HepG2 (cell line): ENCODE measurements around the gene UNG. TPM values are rescaled to one million over a fixed set of nuclear protein-coding genes. Genes with fewer than 3 reads are reported as not detected.

Source experiments
- BCL3 ChIP-seq: sonication (generic); formaldehyde crosslinking; IDR thresholded peaks from 2 replicates; pipeline ENCODE4 v1.5.1; 2020; ENCODE audit warnings: mild to moderate bottlenecking, missing genetic modification reagents, moderate library complexity
- HHEX ChIP-seq: IDR thresholded peaks from 2 replicates; pipeline ENCODE4 v1.6.1; 2016; ENCODE audit warnings: control low read depth
- HNRNPH1 ChIP-seq: fragments of 200-400 bp; formaldehyde crosslinking; optimal IDR thresholded peaks from 2 replicates; pipeline ENCODE3; 2017; ENCODE audit warnings: mild to moderate bottlenecking, low read depth, low read length
- KLF15 ChIP-seq: sonication (generic); formaldehyde crosslinking; IDR thresholded peaks from 2 replicates; pipeline ENCODE4 v1.8.1; 2023; ENCODE audit warnings: borderline replicate concordance, mild to moderate bottlenecking, inconsistent platforms, missing genetic modification reagents, mixed read lengths
- LCORL ChIP-seq, 2 experiments: fragments of 450-650 bp in 1 of 2; sonication (generic) in 1 of 2; formaldehyde crosslinking in 1 of 2; IDR thresholded peaks; 2 replicates each; pipeline versions ENCODE4 v1.5.0 to v1.6.1; 2017 to 2020; ENCODE audit warnings: antibody characterized with exemption in 1 of 2, missing genetic modification reagents in 1 of 2
- MAFF ChIP-seq: IDR thresholded peaks from 2 replicates; pipeline ENCODE4 v1.6.1; 2011; ENCODE audit warnings: low read depth, low read length, improper control_type of control experiment
- MLXIP ChIP-seq: sonication (generic); formaldehyde crosslinking; IDR thresholded peaks from 2 replicates; pipeline ENCODE4 v1.9.0; 2021; ENCODE audit warnings: missing genetic modification reagents, borderline replicate concordance
- NCOA5 ChIP-seq: sonication (generic); formaldehyde crosslinking; IDR thresholded peaks from 2 replicates; pipeline ENCODE4 v1.4.0; 2020; ENCODE audit warnings: missing genetic modification reagents
- POLR2A ChIP-seq, 2 experiments: IDR thresholded peaks; 2 replicates each; pipeline ENCODE4 v1.6.1; 2011; ENCODE audit warnings: low read depth in 2 of 2, low read length in 2 of 2, mild to moderate bottlenecking in 1 of 2, moderate library complexity in 1 of 2; ENCODE audit not compliant: insufficient read depth in 1 of 2
- RARG ChIP-seq: sonication (generic); formaldehyde crosslinking; IDR thresholded peaks from 2 replicates; pipeline ENCODE4 v1.4.0; 2020; ENCODE audit warnings: low read depth, mild to moderate bottlenecking, missing genetic modification reagents
- REXO4 ChIP-seq: sonication (generic); formaldehyde crosslinking; IDR thresholded peaks from 2 replicates; pipeline ENCODE4 v1.8.0; 2022; ENCODE audit warnings: missing genetic modification reagents, mild to moderate bottlenecking, borderline replicate concordance
- TFE3 ChIP-seq: IDR thresholded peaks from 2 replicates; pipeline ENCODE4 v1.6.1; 2016
- THAP7 ChIP-seq: sonication (generic); formaldehyde crosslinking; IDR thresholded peaks from 2 replicates; pipeline ENCODE4 v1.8.1; 2023; ENCODE audit warnings: mild to moderate bottlenecking, missing genetic modification reagents
- TMF1 ChIP-seq: sonication (generic); formaldehyde crosslinking; IDR thresholded peaks from 2 replicates; pipeline ENCODE4 v1.8.1; 2022; ENCODE audit warnings: low read depth, missing genetic modification reagents
- XRCC5 ChIP-seq: fragments of 200-400 bp; formaldehyde crosslinking; optimal IDR thresholded peaks from 2 replicates; pipeline ENCODE3; 2017; ENCODE audit warnings: mild to moderate bottlenecking, low read length
- ZBTB3 ChIP-seq: sonication (generic); formaldehyde crosslinking; IDR thresholded peaks from 2 replicates; pipeline ENCODE4 v1.4.0; 2020; ENCODE audit warnings: low read depth, mild to moderate bottlenecking, moderate library complexity, missing genetic modification reagents, borderline replicate concordance
- ZBTB8A ChIP-seq: sonication (generic); formaldehyde crosslinking; IDR thresholded peaks from 2 replicates; pipeline ENCODE4 v1.4.0; 2020; ENCODE audit warnings: mild to moderate bottlenecking, low read depth, missing genetic modification reagents, borderline replicate concordance
- ZFP91 ChIP-seq: sonication (generic); formaldehyde crosslinking; IDR thresholded peaks from 2 replicates; pipeline ENCODE4 v1.9.0; 2022; ENCODE audit warnings: missing genetic modification reagents, mild to moderate bottlenecking, borderline replicate concordance
- ZNF160 ChIP-seq: sonication (generic); formaldehyde crosslinking; IDR thresholded peaks from 2 replicates; pipeline ENCODE4 v1.8.0; 2022; ENCODE audit warnings: mild to moderate bottlenecking, inconsistent platforms, missing genetic modification reagents
- ZNF773 ChIP-seq: sonication (generic); formaldehyde crosslinking; IDR thresholded peaks from 2 replicates; pipeline ENCODE4 v1.4.0; 2020; ENCODE audit warnings: missing genetic modification reagents, borderline replicate concordance
- polyA plus RNA-seq, 8 experiments: library from polyadenylated mRNA; depleted of rRNA in 3 of 8; stranded (reverse) in 7 of 8; unstranded in 1 of 8; fragments of >200 nt; fragmentation: Illumina TruSeq in 4 of 8; extraction: Trizol in 4 of 8; gene quantifications; 2 replicates each; pipeline versions ENCODE4 v1.2.1 to v1.2.3, GENCODE V29; 2011 to 2016; ENCODE audit warnings: low read depth in 4 of 8, missing spikeins in 1 of 8, mixed read lengths in 1 of 8; ENCODE audit not compliant: insufficient read depth in 1 of 8
- total RNA-seq, 5 experiments: library from RNA; depleted of rRNA; stranded (reverse); fragments of >200 nt; fragmentation: Illumina TruSeq; extraction: Trizol; gene quantifications; 2 replicates each; pipeline ENCODE4 v1.2.3, GENCODE V29; 2016; ENCODE audit warnings: low read depth in 1 of 5

The UNG gene
- total and polyA plus RNA-seq, 2 of the 13 experiments (the other 11 are each of a cell fraction or from before 2014, with no cell fraction given), result 23.3 to 114 TPM

- TF ChIP-seq ZBTB3 (CRISPR knock-in tag) (no peak), POLR2A (IDR thresholded peaks at IDR 0.05; ENCODE audit: insufficient read depth in 1 of 2, low read depth in 2 of 2, low read length in 2 of 2) (peak in 1 of 2 experiments; percentile 43; a peak in 1 of 4 replicates), TFE3 (no peak), RARG (no peak), HNRNPH1 (no peak), THAP7 (CRISPR knock-in tag) (no peak), XRCC5 (no peak), REXO4 (CRISPR knock-in tag) (no peak), HHEX (no peak), KLF15 (CRISPR knock-in tag) (no peak), LCORL (IDR thresholded peaks at IDR 0.05) (no peak), LCORL (CRISPR knock-in tag; IDR thresholded peaks at IDR 0.05) (no peak), MLXIP (CRISPR knock-in tag) (no peak), TMF1 (0 out of 2 replicates have a peak, but pooled peaks have one; percentile 31), ZNF160 (no peak), ZFP91 (CRISPR knock-in tag) (0 out of 2 replicates have a peak, but pooled peaks have one; percentile 3), ZNF773 (CRISPR knock-in tag) (peak; percentile 22; the same call in 1 of the 2 replicates), BCL3 (CRISPR knock-in tag) (no peak), NCOA5 (CRISPR knock-in tag) (no peak), MAFF (no peak), ZBTB8A (CRISPR knock-in tag) (no peak)
Measured at GRCh38 chr12:109098183-109098604, 797 bp downstream of the UNG start (continued).
